ENCODE results near the gene S100P.

S100P gene

GRCh38 chr4:6731780-6732179 lies 38.1 kb downstream of the S100P start:
- TF ChIP-seq CTCF (IDR thresholded peaks at IDR 0.05; ENCODE audit: insufficient read depth, low read length, poor library complexity, severe bottlenecking), result no peak
- no peak for DNase-seq (ENCODE audit: extremely low read depth, insufficient read length)
- H3K27me3 ChIP-seq (replicated peaks; ENCODE audit: control insufficient read depth, insufficient read depth, low read length), result no peaks in the 10 kb centered on the region
- no peaks in the 10 kb centered on the region for H3K36me3 ChIP-seq (ENCODE audit: control insufficient read depth, insufficient read depth, low read length)
- H3K4me3 ChIP-seq (replicated peaks; ENCODE audit: low read depth, low read length), result no peak overlapping the region

GRCh38 chr4:6732441-6733357 lies 39.0 kb downstream of the S100P start:
- no peaks in the 10 kb centered on the region for H3K36me3 ChIP-seq (ENCODE audit: control insufficient read depth, insufficient read depth, low read length)
- DNase-seq (ENCODE audit: extremely low read depth, insufficient read length), result no peak
- no peak overlapping the region for H3K4me3 ChIP-seq (replicated peaks; ENCODE audit: low read depth, low read length)
- TF ChIP-seq CTCF (IDR thresholded peaks at IDR 0.05; ENCODE audit: insufficient read depth, low read length, poor library complexity, severe bottlenecking), result no peak
- H3K27me3 ChIP-seq (replicated peaks; ENCODE audit: control insufficient read depth, insufficient read depth, low read length), result no peaks in the 10 kb centered on the region

- TF ChIP-seq CTCF (IDR thresholded peaks at IDR 0.05; ENCODE audit: insufficient read depth, low read length, poor library complexity, severe bottlenecking), result no peak
- Histone ChIP-seq H3K27me3 (replicated peaks; ENCODE audit: control insufficient read depth, insufficient read depth, low read length) (no peaks in the 10 kb centered on the region), H3K36me3 (ENCODE audit: control insufficient read depth, insufficient read depth, low read length) (no peaks in the 10 kb centered on the region), H3K4me3 (replicated peaks; ENCODE audit: low read depth, low read length) (no peak overlapping the region)
- no peak for DNase-seq (ENCODE audit: extremely low read depth, insufficient read length)
Observed at GRCh38 chr4:6733358-6734164, 39.9 kb downstream of the S100P start.

- H3K36me3 ChIP-seq (ENCODE audit: control insufficient read depth, insufficient read depth, low read length), result no peaks in the 10 kb centered on the region
- no peak for TF ChIP-seq CTCF (IDR thresholded peaks at IDR 0.05; ENCODE audit: insufficient read depth, low read length, poor library complexity, severe bottlenecking)
- H3K4me3 ChIP-seq (replicated peaks; ENCODE audit: low read depth, low read length), result no peak overlapping the region
- no peaks in the 10 kb centered on the region for H3K27me3 ChIP-seq (replicated peaks; ENCODE audit: control insufficient read depth, insufficient read depth, low read length)
- no peak for DNase-seq (ENCODE audit: extremely low read depth, insufficient read length)
Observed at GRCh38 chr4:6734165-6734786, 40.6 kb downstream of the S100P start.

GRCh38 chr4:6739920-6740319 lies 46.2 kb downstream of the S100P start:
- no peak for TF ChIP-seq CTCF (IDR thresholded peaks at IDR 0.05; ENCODE audit: insufficient read depth, low read length, poor library complexity, severe bottlenecking)

More at GRCh38 chr4:6739920-6740319, 46.2 kb downstream of the S100P start:
- Histone ChIP-seq H3K27me3 (replicated peaks; ENCODE audit: control insufficient read depth, insufficient read depth, low read length) (no peaks in the 10 kb centered on the region), H3K4me3 (replicated peaks; ENCODE audit: low read depth, low read length) (no peak overlapping the region), H3K36me3 (ENCODE audit: control insufficient read depth, insufficient read depth, low read length) (no peaks in the 10 kb centered on the region)
- no peak for DNase-seq (ENCODE audit: extremely low read depth, insufficient read length)
